ENCODE data around the gene UGT1A8. TPM values are rescaled to one million over a fixed set of nuclear protein-coding genes. Genes with fewer than 3 reads are reported as not detected.

Gene UGT1A8
- total and polyA plus RNA-seq, 9 of the 15 experiments (the other 6 are each of a cell fraction or from before 2014, with no cell fraction given) = 0.04 TPM; not detected in 8

DNA sequence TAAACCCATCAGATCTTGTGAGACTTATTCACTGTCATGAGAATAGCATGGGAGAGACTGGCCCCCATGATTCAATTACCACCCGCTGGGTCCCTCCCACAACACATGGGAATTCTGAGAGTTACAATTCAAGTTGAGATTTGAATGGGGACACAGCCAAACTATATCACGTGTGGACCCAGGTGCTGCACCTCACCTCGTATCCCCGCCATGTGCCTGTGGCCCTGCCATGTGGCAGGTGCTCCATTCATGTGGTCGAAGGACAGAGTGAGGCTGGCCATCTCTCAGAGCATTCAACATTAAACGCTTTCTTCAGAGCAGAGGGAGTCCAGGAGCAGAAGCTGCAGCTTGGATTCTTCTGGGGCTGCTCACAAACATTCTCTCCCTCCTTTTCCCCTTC, 193.0 kb downstream of the UGT1A8 start:
- no peak for DNase-seq (ENCODE audit: extremely low read depth in 1 of 4, low spot score in 3 of 4)
- Histone ChIP-seq H4K20me1 (replicated peaks; ENCODE audit: control insufficient read depth, insufficient read depth, low read length) (no peaks in the 10 kb centered on the region), H3K27ac (ENCODE audit: extremely low read depth, low read depth, low read length) (no peak overlapping the region), H3K27me3 (ENCODE audit: control insufficient read depth in 2 of 2, insufficient read depth in 2 of 2, low read length in 2 of 2) (peaks cover 2 to 26% of the 10 kb centered on the region in 2 experiments; a peak in 2 of 5 replicates), H3K79me2 (ENCODE audit: control insufficient read depth, insufficient read depth, low read length) (no peaks in the 10 kb centered on the region), H3K9ac (ENCODE audit: insufficient read depth in 1 of 2, low read depth in 2 of 2, low read length in 2 of 2) (no peak overlapping the region), H3K9me3 (replicated peaks; ENCODE audit: control insufficient read depth, insufficient read depth, low read depth, low read length) (no peaks in the 10 kb centered on the region), H3K36me3 (ENCODE audit: control insufficient read depth, insufficient read depth, low read length) (no peaks in the 10 kb centered on the region), H3K4me1 (replicated peaks in 1 of 2; ENCODE audit: control insufficient read depth in 2 of 2, insufficient read depth in 2 of 2, low read length in 2 of 2) (no peaks in the 10 kb centered on the region), H3K4me2 (ENCODE audit: insufficient read depth, low read length) (no peak overlapping the region), H3K9me1 (ENCODE audit: control insufficient read depth, insufficient read depth, low read length) (no peaks in the 10 kb centered on the region), H2AFZ (ENCODE audit: low read depth, low read length) (no peak overlapping the region), H3K4me3 (no peak overlapping the region)
- ChIA-PET POLR2A (interaction anchor here (0.6 kb wide), 1 partner anchor 41 kb away, joined by 4 read pairs; no protein-coding TSS in a partner anchor), CTCF (ENCODE audit: low intra/inter-chr PET ratio) (no interaction called here)
- in situ Hi-C loops (cut with MboI) (no loop called here), intact Hi-C loops (cut with micrococcal nuclease) (no loop called here)
- no peak for ATAC-seq
- FAIRE-seq = no peak
- BruUV-seq (replicated peaks) = no TSS peak
- TF ChIP-seq TCF7 (IDR thresholded peaks at IDR 0.05; ENCODE audit: borderline replicate concordance) (no peak), IFI16 (CRISPR knock-in tag; IDR thresholded peaks at IDR 0.05) (no peak), L3MBTL2 (IDR thresholded peaks at IDR 0.05) (peak; percentile 30; the same call in 1 of the 2 replicates)
- TF ChIP-seq, protein P1, sequence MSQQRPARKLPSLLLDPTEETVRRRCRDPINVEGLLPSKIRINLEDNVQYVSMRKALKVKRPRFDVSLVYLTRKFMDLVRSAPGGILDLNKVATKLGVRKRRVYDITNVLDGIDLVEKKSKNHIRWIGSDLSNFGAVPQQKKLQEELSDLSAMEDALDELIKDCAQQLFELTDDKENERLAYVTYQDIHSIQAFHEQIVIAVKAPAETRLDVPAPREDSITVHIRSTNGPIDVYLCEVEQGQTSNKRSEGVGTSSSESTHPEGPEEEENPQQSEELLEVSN (IDR thresholded peaks at IDR 0.05; ENCODE audit: borderline replicate concordance in 1 of 2, extremely low read depth in 1 of 2, insufficient read depth in 1 of 2, insufficient read length in 1 of 2, low read depth in 1 of 2, low read length in 1 of 2, poor library complexity in 1 of 2, severe bottlenecking in 1 of 2) = peak in 1 of 2 experiments; percentile 29
- TF ChIP-seq, protein P2, sequence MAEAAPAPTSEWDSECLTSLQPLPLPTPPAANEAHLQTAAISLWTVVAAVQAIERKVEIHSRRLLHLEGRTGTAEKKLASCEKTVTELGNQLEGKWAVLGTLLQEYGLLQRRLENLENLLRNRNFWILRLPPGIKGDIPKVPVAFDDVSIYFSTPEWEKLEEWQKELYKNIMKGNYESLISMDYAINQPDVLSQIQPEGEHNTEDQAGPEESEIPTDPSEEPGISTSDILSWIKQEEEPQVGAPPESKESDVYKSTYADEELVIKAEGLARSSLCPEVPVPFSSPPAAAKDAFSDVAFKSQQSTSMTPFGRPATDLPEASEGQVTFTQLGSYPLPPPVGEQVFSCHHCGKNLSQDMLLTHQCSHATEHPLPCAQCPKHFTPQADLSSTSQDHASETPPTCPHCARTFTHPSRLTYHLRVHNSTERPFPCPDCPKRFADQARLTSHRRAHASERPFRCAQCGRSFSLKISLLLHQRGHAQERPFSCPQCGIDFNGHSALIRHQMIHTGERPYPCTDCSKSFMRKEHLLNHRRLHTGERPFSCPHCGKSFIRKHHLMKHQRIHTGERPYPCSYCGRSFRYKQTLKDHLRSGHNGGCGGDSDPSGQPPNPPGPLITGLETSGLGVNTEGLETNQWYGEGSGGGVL (CRISPR knock-in tag; IDR thresholded peaks at IDR 0.05) = no peak
- TF ChIP-seq, protein P3, sequence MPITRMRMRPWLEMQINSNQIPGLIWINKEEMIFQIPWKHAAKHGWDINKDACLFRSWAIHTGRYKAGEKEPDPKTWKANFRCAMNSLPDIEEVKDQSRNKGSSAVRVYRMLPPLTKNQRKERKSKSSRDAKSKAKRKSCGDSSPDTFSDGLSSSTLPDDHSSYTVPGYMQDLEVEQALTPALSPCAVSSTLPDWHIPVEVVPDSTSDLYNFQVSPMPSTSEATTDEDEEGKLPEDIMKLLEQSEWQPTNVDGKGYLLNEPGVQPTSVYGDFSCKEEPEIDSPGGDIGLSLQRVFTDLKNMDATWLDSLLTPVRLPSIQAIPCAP (CRISPR knock-in tag; IDR thresholded peaks at IDR 0.05; ENCODE audit: borderline replicate concordance) = no peak
- WGBS (ENCODE audit: insufficient coverage, low coverage, missing lambda C conversion rate) = 3% methylated on average over 5 of the region's 6 CpGs
